UCSD-AML1 (cell line): ENCODE data around the gene PLA2G6.
A peak's percentile ranks its signal among the peaks of the same experiment; 100 is the strongest.

Experiments
- DNase-seq: peaks from one replicate; lab custom pipeline; 2025; ENCODE audit not compliant: unreplicated experiment; lab: John Stamatoyannopoulos, UW

The PLA2G6 gene

GRCh38 chr22:38073150-38074130, 108.2 kb downstream of the PLA2G6 start:
- DNase-seq, result no peak

DNA sequence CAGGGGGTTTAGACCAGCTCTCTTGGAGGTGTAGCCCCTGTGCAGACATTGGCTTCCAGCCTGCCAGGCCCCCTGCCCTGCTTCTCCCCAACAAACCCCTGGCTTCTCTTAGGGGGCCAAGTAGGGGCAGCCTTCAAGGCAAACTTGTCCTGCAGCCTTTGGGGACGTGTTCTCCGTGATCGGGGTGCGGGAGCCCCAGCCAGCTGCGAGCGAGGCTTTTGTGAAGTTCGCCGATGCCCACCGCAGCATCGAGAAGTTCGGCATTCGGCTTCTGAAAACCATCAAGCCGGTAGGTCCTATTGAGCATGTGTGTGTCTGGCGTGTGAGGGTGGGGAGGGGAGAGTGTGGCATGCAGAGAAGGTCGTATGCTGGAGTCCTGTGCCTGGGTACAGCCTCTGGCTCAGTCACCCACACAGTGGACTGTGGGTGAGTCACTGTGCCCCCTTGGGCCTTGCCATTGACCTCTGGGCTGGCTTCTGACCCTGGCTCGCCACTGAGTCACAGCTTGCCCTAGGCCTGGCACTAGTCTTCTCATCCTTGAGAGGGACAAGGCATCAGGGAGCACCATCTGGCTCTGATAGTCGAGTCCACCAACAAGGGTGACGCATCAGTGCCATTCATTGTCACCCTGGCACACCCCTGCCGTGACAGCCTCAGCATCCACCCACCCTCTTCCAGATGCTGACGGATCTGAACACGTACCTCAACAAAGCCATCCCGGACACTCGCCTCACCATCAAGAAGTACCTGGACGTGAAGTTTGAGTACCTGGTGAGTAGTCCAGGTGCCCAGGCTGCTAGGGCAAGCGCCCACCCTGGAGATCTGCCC, 109.1 kb downstream of the PLA2G6 start:
- no peak for DNase-seq

DNA sequence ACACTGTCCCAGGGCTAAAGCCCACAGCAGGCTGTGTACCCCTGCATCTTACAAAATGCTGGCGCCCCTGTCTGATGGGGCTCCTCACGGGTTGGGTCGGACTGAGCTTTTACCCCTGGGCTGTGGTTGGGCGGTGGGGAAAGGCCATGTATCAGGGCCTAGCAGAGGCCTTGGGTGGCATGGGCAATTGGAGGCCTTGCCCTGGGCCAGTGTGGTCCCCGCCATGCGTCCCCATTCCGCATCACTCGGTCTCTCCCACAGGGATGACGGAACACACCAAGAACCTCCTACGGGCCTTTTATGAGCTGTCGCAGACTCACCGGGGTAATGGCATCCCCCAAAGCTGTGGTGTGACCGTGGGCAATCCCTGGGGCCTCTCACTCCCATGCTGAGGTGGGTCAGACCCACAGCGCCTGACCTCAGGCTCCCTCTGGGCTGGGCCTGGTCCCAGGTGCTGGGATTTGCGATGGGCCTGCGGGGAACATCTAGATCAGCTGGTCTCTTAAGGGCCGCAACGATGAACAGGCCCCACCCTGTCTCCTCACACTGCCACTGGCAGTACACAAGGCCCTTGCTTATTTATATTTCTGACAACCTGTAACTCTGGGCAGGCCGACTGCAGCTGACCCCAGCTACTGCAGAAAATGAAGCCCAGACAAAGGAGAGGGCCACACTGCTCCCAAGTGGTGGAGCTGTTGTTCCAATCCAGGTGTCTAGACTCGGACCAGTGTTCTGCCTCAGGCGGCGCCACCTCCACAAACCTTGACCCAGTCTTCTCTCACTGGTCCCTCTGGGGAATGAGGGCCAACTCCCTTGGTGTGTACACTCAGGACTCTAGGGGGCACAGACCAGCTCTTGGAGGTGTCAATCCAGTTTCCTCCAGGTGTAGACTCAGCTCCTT, 110.0 kb downstream of the PLA2G6 start:
- DNase-seq, result no peak

- no peak for DNase-seq
Measured at GRCh38 chr22:38070250-38070921, 111.2 kb downstream of the PLA2G6 start.

- peak; percentile 29 for DNase-seq
Measured at GRCh38 chr22:38069372-38070249, 112.0 kb downstream of the PLA2G6 start.

GRCh38 chr22:38068641-38069371, 112.8 kb downstream of the PLA2G6 start:
- DNase-seq, result no peak

DNA sequence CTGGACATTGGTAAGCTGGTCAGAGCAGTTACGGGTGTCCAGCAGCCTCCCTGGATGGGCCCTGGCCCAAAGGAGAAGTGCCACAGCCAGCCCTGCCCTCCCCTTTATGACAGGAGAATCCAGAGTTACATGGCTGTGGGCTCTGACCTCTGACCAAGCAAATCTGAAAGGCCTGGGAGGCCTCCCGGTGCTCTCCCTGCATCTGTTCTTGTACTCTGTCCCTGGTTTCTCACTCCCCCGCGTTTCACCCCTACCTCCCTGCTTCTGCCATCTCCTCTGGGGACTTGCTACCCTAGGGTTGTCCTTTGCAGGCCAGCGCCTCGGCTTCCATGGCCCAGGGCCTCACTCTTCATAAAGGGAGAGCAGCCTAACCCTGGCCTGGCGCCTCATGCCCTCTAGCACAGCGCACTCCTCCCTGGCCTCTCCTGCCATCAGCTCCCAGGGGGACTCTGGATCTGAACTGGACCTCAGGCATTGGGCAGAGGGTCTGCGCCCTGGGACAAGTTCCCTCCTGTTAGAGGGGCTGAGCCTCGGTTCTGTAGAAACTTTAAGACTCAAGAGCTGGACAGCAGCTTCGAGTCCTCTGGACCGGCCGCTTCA, 113.8 kb downstream of the PLA2G6 start:
- no peak for DNase-seq

GRCh38 chr22:38067028-38067415, 114.6 kb downstream of the PLA2G6 start:
- no peak for DNase-seq

- DNase-seq, result no peak
Measured at GRCh38 chr22:38066381-38067027, 115.1 kb downstream of the PLA2G6 start.

GRCh38 chr22:38065539-38065938, 116.1 kb downstream of the PLA2G6 start:
- no peak for DNase-seq

DNA sequence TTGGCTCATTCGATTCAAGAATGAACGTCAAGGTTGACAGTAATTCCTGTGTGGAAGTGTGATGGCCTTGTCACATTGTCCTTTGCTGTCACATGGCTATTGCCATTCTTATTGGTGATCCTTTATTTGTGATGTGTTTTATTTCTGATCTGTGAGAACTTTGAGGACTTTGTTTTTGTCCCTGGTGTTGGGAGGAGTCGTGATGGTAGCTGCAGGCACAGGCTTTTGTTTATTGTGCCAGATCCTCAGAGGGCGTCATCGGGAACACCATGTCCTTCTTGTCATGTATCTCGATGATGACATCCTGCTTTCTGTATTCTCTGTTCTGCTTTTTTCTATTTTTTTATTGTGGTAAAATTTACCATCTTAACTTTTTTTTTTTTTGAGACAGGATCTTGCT, 118.8 kb downstream of the PLA2G6 start:
- DNase-seq, result no peak
